Ascending aorta (tissue), 2 donors: ENCODE data around the gene SCUBE3. TPM values are rescaled to one million over a fixed set of nuclear protein-coding genes. Genes with fewer than 3 reads are reported as not detected.

Experiments used
- DNase-seq, 2 donors: peaks; one replicate each; pipeline ENCODE4 v3.0.0-alpha.2; 2019; ENCODE audit warnings: low spot score in 2 of 2
- H3K27ac ChIP-seq, 2 donors: fragments of 200-600 bp; sonication (generic); one replicate each; pipeline ENCODE4 v1.5.1; 2016 to 2017; ENCODE audit warnings: mild to moderate bottlenecking in 1 of 2
- H3K27me3 ChIP-seq: fragments of 200-600 bp; sonication (generic); one replicate; pipeline ENCODE4 v1.5.1; 2017
- H3K36me3 ChIP-seq, 2 donors: fragments of 200-600 bp; sonication (generic); one replicate each; pipeline ENCODE4 v1.5.1; 2016
- H3K4me1 ChIP-seq, 2 donors: fragments of 200-600 bp; sonication (generic); one replicate each; pipeline ENCODE4 v1.5.1; 2016 to 2017; ENCODE audit warnings: mild to moderate bottlenecking in 1 of 2
- H3K4me3 ChIP-seq, 2 donors: fragments of 200-600 bp; sonication (generic); one replicate each; pipeline ENCODE4 v1.5.1; 2016 to 2017; ENCODE audit warnings: mild to moderate bottlenecking in 1 of 2
- H3K9me3 ChIP-seq, 2 donors: fragments of 200-600 bp; sonication (generic); one replicate each; pipeline ENCODE4 v1.5.1; 2016
- intact Hi-C: fragments of 100-400 bp; cut with DNase I; formaldehyde crosslinking; loops from one replicate; pipeline ENCODE4 v1.15.1; 2023
- total RNA-seq: library from RNA; depleted of rRNA; stranded (reverse); fragments of >200 nt; gene quantifications from one replicate; pipeline ENCODE4 v1.1.0, GENCODE V29; 2016
- TF ChIP-seq, protein P1 (sequence below), 3 experiments: fragments of 200-600 bp in 2 of 3; fragments of 450-650 bp in 1 of 3; sonication (generic) in 2 of 3; IDR thresholded peaks; one replicate each; pipeline ENCODE4 v1.5.1; 2016 to 2019; ENCODE audit warnings: antibody characterized with exemption in 3 of 3, mild to moderate bottlenecking in 1 of 3, moderate library complexity in 1 of 3

The SCUBE3 gene
- total RNA-seq, 1 donor from 2014 or later, result 29.5 TPM

DNA sequence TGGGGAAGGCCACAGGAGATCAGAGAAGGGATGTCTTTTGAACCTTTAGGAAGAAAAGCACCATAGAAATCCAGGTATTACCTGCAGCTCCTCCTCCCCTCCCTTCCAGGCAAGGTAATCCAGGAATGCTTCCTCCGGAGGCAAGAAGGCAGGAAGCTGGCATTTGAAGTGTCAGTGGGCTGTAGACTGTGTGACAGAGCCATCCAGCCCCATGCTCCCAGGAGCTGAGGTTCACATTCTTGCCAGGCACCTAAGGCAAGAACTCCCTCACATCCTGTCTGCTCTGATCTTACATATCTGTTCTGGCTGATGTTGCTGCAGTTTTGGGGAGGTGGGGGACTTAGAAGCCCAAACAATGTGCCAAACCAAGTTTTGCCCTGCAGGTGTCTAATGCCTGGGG lies 27.8 kb upstream of the SCUBE3 start:
- H3K27me3 ChIP-seq, result no peaks in the 10 kb centered on the region
- H3K27ac ChIP-seq, result peak overlapping the region; percentile 91 to 94
- no peak for DNase-seq
- intact Hi-C loops, result no loop called here
- H3K4me3 ChIP-seq, result no peak overlapping the region
- TF ChIP-seq, protein P1, sequence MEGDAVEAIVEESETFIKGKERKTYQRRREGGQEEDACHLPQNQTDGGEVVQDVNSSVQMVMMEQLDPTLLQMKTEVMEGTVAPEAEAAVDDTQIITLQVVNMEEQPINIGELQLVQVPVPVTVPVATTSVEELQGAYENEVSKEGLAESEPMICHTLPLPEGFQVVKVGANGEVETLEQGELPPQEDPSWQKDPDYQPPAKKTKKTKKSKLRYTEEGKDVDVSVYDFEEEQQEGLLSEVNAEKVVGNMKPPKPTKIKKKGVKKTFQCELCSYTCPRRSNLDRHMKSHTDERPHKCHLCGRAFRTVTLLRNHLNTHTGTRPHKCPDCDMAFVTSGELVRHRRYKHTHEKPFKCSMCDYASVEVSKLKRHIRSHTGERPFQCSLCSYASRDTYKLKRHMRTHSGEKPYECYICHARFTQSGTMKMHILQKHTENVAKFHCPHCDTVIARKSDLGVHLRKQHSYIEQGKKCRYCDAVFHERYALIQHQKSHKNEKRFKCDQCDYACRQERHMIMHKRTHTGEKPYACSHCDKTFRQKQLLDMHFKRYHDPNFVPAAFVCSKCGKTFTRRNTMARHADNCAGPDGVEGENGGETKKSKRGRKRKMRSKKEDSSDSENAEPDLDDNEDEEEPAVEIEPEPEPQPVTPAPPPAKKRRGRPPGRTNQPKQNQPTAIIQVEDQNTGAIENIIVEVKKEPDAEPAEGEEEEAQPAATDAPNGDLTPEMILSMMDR (IDR thresholded peaks at IDR 0.05), result no peak
- H3K4me1 ChIP-seq, result peaks cover under 1 to 46% of the 10 kb centered on the region in 2 donors
- no peaks in the 10 kb centered on the region for H3K36me3 ChIP-seq
- no peaks in the 10 kb centered on the region for H3K9me3 ChIP-seq

DNA sequence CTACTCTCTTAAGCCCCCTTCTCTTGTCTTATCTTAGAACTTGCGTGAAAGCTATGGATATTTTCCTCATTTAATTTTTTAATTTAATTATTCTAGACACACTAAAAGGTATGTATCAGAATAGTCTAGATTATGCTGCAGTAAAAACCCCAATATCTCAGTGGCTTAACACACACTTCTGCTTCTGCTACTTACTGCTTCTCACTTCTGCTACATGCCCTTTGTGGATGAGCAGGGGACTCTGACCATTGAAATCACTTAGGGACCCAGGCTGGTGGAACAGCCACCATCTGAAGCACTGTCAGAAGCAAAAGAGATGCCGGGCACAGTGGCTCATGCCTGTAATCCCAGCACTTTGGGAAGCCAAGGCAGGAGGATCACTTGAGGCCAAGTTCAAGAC lies 27.2 kb upstream of the SCUBE3 start:
- Histone ChIP-seq H3K9me3 (no peaks in the 10 kb centered on the region), H3K36me3 (no peaks in the 10 kb centered on the region), H3K27me3 (no peaks in the 10 kb centered on the region), H3K4me3 (no peak overlapping the region), H3K4me1 (peaks cover 0 to 43% of the 10 kb centered on the region in 2 donors), H3K27ac (peak overlapping the region; percentile 91 to 94)
- DNase-seq, result no peak
- intact Hi-C loops, result no loop called here
- TF ChIP-seq, protein P1 (IDR thresholded peaks at IDR 0.05), result no peak

DNA sequence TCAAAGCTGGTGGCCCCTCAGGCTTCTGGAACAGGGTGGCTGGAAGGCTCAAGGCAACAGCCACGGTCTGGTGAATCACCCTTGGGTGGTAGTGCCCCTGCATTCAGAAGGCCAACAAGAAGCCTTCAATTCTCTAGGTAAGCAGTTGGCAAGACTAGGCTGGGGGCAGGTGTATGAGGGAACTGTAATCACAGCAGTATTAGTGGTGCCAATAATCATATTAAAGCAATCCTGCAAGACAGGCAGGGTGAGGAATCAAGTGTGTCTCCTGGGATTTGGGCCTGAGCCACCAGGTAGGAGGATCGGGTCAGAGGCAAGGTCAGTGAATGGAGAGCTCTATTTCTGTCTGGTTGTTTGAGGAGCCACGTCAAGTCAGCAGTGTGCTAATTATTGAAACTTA lies 24.9 kb upstream of the SCUBE3 start:
- Histone ChIP-seq H3K4me3 (no peak overlapping the region), H3K4me1 (peaks cover 0 to 28% of the 10 kb centered on the region in 2 donors), H3K27ac (no peak overlapping the region), H3K36me3 (no peaks in the 10 kb centered on the region), H3K9me3 (no peaks in the 10 kb centered on the region), H3K27me3 (no peaks in the 10 kb centered on the region)
- intact Hi-C loops, result no loop called here
- no peak for DNase-seq
- TF ChIP-seq, protein P1 (IDR thresholded peaks at IDR 0.05), result no peak

DNA sequence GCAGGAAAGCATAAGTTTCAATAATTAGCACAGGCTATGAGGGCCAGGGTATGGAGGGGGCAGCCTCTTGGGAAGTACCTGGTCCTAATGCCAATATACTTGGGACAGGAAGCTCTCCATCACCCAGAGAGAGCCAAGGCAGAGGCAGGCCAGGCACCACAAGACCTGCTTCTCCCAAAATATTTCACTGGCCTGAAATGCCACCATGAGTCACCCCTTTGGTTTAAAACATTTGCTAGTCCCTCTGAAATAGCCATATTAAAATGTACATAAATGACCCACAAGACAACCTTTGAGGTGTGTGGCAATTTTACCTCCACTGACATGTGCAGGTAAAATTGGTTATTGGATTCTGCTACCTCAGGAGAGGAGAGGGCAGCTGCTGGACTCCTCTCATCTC lies 23.4 kb upstream of the SCUBE3 start:
- TF ChIP-seq, protein P1 (IDR thresholded peaks at IDR 0.05), result no peak
- H3K36me3 ChIP-seq, result no peaks in the 10 kb centered on the region
- peaks cover 0 to 21% of the 10 kb centered on the region in 2 donors for H3K4me1 ChIP-seq
- no peak overlapping the region for H3K4me3 ChIP-seq
- H3K9me3 ChIP-seq, result no peaks in the 10 kb centered on the region
- intact Hi-C loops, result no loop called here
- peak overlapping the region; percentile 24 to 37 for H3K27ac ChIP-seq
- H3K27me3 ChIP-seq, result no peaks in the 10 kb centered on the region
- no peak for DNase-seq

DNA sequence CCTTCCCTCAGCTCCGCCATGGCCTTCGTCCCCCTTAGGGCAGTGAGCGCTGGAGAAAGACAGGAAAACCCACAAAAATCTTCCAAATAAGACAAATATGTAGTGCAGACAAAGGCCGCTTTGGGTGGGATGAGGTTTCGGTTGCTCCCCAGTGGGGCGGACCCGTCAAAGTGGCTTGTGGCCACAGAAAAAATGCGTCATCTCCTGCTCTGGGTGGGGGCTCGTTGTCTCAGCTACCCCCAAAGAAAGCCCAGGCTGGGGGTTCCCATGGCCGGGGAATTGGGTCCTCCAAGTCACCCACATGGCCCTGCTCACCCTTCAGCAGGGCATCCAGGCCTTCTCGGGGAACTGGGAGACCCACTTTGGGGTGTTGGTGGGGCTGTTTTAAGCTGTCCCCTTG lies 21.9 kb upstream of the SCUBE3 start:
- TF ChIP-seq, protein P1 (IDR thresholded peaks at IDR 0.05), result no peak
- Histone ChIP-seq H3K4me1 (peaks cover 0 to 11% of the 10 kb centered on the region in 2 donors), H3K27me3 (no peaks in the 10 kb centered on the region), H3K4me3 (no peak overlapping the region), H3K9me3 (no peaks in the 10 kb centered on the region), H3K36me3 (no peaks in the 10 kb centered on the region), H3K27ac (no peak overlapping the region)
- intact Hi-C loops, result no loop called here
- no peak for DNase-seq

DNA sequence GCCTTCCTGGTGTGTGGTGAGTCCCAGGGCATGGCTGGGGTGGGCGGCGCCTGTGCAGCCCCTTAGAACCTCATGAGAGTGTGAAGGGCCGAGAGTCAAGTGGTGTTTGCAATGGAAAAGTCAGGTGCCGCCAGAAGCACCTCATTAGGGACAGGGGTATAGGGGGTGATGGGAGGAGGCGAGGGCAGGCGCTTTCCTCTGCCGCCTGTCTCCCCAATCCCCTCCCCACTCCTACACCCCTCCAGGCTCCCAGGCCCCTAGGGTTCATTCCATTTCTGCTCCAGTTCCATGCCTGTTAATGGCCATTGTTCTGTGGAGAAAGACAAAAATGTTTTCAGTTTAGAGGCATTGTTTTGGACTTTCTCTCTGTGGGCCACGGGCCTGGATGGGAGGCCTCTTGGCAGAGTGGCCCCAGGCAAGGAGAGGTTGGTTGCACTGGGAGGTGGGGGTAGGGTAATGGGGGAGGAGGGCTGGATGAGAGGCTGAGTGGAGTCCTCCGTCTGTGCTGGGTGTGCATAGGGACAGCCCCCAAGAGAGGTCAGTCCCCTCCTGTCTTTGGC lies 21.4 kb upstream of the SCUBE3 start:
- no peak overlapping the region for H3K4me3 ChIP-seq
- no peaks in the 10 kb centered on the region for H3K27me3 ChIP-seq
- no peaks in the 10 kb centered on the region for H3K9me3 ChIP-seq
- no peaks in the 10 kb centered on the region for H3K36me3 ChIP-seq
- no peak overlapping the region for H3K27ac ChIP-seq
- TF ChIP-seq, protein P1 (IDR thresholded peaks at IDR 0.05), result no peak
- intact Hi-C loops, result no loop called here
- peaks cover 0 to 11% of the 10 kb centered on the region in 2 donors for H3K4me1 ChIP-seq
- DNase-seq, result no peak
